ENCODE measurements around the gene ENOSF1.

DNA sequence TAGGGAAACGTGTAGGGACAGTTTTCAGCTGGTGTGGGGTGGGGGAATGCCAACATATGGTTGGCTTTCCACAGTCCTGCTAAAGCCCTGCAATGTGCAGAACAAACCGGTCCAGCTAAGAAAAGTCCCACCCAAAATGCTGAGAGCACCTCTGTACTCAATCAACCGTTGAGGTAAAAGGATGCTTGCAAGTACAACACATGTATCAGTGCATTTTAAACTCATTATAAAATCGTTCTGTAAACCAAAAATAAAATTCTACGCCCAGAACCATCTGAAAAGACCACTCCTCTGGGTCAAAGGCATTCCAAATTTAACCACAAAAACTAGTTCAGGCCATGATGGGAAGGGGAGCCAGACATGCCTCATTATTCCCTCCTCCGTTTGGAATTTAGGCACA, 57.0 kb downstream of the ENOSF1 start:
- TF ChIP-seq, protein P1, sequence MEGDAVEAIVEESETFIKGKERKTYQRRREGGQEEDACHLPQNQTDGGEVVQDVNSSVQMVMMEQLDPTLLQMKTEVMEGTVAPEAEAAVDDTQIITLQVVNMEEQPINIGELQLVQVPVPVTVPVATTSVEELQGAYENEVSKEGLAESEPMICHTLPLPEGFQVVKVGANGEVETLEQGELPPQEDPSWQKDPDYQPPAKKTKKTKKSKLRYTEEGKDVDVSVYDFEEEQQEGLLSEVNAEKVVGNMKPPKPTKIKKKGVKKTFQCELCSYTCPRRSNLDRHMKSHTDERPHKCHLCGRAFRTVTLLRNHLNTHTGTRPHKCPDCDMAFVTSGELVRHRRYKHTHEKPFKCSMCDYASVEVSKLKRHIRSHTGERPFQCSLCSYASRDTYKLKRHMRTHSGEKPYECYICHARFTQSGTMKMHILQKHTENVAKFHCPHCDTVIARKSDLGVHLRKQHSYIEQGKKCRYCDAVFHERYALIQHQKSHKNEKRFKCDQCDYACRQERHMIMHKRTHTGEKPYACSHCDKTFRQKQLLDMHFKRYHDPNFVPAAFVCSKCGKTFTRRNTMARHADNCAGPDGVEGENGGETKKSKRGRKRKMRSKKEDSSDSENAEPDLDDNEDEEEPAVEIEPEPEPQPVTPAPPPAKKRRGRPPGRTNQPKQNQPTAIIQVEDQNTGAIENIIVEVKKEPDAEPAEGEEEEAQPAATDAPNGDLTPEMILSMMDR (IDR thresholded peaks at IDR 0.05) = no peak
- no peak for TF ChIP-seq POLR2A (IDR thresholded peaks at IDR 0.05)
